ENCODE measurements around the gene MACROD1. TPM values are rescaled to one million over a fixed set of nuclear protein-coding genes. Genes with fewer than 3 reads are reported as not detected.

Gene MACROD1
- total RNA-seq, 1 donor from 2014 or later: 91.9 TPM

DNA sequence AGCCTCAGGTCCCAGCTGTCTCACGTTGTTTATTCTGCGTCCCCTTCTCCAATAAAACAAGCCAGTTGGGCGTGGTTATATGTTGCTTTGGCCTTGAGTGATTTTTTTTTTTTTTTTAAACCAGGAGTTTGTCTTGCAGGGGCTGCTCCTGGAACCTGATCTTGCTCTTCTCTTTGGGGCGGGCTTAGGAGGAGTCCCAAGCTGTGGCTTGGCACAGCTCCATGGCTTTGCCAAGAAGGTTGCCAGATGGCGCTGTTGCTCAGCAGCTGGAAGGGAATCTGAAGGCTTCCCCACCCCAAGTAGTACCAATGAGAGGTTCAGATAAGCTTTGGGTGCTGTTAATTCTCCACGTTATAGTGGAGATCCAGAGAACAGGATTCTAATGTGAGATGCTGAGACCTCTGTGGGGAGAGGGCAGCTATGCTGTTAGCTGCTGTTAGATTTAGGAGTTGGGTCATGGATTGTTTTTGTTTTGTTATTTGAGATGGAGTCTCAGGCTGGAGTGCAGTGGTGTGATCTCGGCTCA is 38.6 kb upstream of the MACROD1 start:
- Histone ChIP-seq H3K27ac (ENCODE audit: low read depth, low read length) (no peak overlapping the region), H3K36me3 (ENCODE audit: control insufficient read depth in 3 of 3, insufficient read depth in 3 of 3, low read length in 3 of 3) (peaks cover 41 to 49% (median 49%) of the 10 kb centered on the region in 3 donors), H3K9ac (ENCODE audit: low read depth in 1 of 3, low read length in 3 of 3) (peak overlapping the region in 1 of 3 donors; percentile 8), H3K27me3 (ENCODE audit: control insufficient read depth in 3 of 3, insufficient read depth in 3 of 3, low read length in 3 of 3) (no peaks in the 10 kb centered on the region), H3K9me3 (ENCODE audit: control insufficient read depth in 3 of 3, low read length in 3 of 3) (no peaks in the 10 kb centered on the region), H3K4me3 (ENCODE audit: low read length in 3 of 3) (no peak overlapping the region), H3K4me1 (ENCODE audit: control insufficient read depth in 3 of 3, insufficient read depth in 3 of 3, low read length in 3 of 3) (peaks cover 17 to 43% (median 37%) of the 10 kb centered on the region in 3 donors)

- Histone ChIP-seq H3K4me1 (ENCODE audit: control insufficient read depth in 3 of 3, insufficient read depth in 3 of 3, low read length in 3 of 3) (peaks cover 17 to 43% (median 37%) of the 10 kb centered on the region in 3 donors), H3K36me3 (ENCODE audit: control insufficient read depth in 3 of 3, insufficient read depth in 3 of 3, low read length in 3 of 3) (peaks cover 41 to 49% (median 49%) of the 10 kb centered on the region in 3 donors), H3K27ac (ENCODE audit: low read depth, low read length) (no peak overlapping the region)
Measured at GRCh38 chr11:64204080-64204440, 38.1 kb upstream of the MACROD1 start.

GRCh38 chr11:64203421-64204079 is 37.6 kb upstream of the MACROD1 start:
- H3K4me3 ChIP-seq (ENCODE audit: low read length in 3 of 3): no peak overlapping the region
- H3K9me3 ChIP-seq (ENCODE audit: control insufficient read depth in 3 of 3, low read length in 3 of 3): no peaks in the 10 kb centered on the region
- H3K4me1 ChIP-seq (ENCODE audit: control insufficient read depth in 3 of 3, insufficient read depth in 3 of 3, low read length in 3 of 3): peaks cover 17 to 41% (median 32%) of the 10 kb centered on the region in 3 donors
- H3K36me3 ChIP-seq (ENCODE audit: control insufficient read depth in 3 of 3, insufficient read depth in 3 of 3, low read length in 3 of 3): peaks cover 41 to 52% (median 51%) of the 10 kb centered on the region in 3 donors
- no peaks in the 10 kb centered on the region for H3K27me3 ChIP-seq (ENCODE audit: control insufficient read depth in 3 of 3, insufficient read depth in 3 of 3, low read length in 3 of 3)
- H3K9ac ChIP-seq (ENCODE audit: low read depth in 1 of 3, low read length in 3 of 3): no peak overlapping the region
- no peak overlapping the region for H3K27ac ChIP-seq (ENCODE audit: low read depth, low read length)

More at GRCh38 chr11:64204080-64204440, 38.1 kb upstream of the MACROD1 start:
- peak overlapping the region in 1 of 3 donors; percentile 8 for H3K9ac ChIP-seq (ENCODE audit: low read depth in 1 of 3, low read length in 3 of 3)
- H3K4me3 ChIP-seq (ENCODE audit: low read length in 3 of 3): no peak overlapping the region
- no peaks in the 10 kb centered on the region for H3K27me3 ChIP-seq (ENCODE audit: control insufficient read depth in 3 of 3, insufficient read depth in 3 of 3, low read length in 3 of 3)
- H3K9me3 ChIP-seq (ENCODE audit: control insufficient read depth in 3 of 3, low read length in 3 of 3): no peaks in the 10 kb centered on the region

DNA sequence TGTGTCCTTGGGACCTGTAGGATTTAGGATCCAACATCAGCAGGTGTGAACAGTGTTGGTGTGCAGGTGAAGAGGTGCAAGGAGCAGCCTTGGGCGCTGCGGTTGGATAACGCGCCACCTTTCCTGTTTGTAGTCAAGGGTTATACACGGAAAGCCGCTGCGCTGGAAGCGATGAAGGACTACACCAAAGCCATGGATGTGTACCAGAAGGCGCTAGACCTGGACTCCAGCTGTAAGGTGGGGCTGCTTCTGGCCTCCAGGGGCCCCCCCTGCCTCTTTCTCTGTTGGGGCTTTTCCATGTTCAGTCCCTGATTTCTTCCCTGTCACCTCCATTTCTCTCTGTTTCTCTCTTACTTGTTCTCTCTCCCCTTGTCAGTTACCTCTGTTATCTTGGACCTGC is 37.1 kb upstream of the MACROD1 start:
- peaks cover 17 to 38% (median 31%) of the 10 kb centered on the region in 3 donors for H3K4me1 ChIP-seq (ENCODE audit: control insufficient read depth in 3 of 3, insufficient read depth in 3 of 3, low read length in 3 of 3)
- peaks cover 44 to 57% (median 57%) of the 10 kb centered on the region in 3 donors for H3K36me3 ChIP-seq (ENCODE audit: control insufficient read depth in 3 of 3, insufficient read depth in 3 of 3, low read length in 3 of 3)
- H3K27ac ChIP-seq (ENCODE audit: low read depth, low read length): no peak overlapping the region
- no peaks in the 10 kb centered on the region for H3K27me3 ChIP-seq (ENCODE audit: control insufficient read depth in 3 of 3, insufficient read depth in 3 of 3, low read length in 3 of 3)
- H3K9me3 ChIP-seq (ENCODE audit: control insufficient read depth in 3 of 3, low read length in 3 of 3): no peaks in the 10 kb centered on the region
- no peak overlapping the region for H3K4me3 ChIP-seq (ENCODE audit: low read length in 3 of 3)
- H3K9ac ChIP-seq (ENCODE audit: low read depth in 1 of 3, low read length in 3 of 3): peak overlapping the region in 1 of 3 donors; percentile 0

DNA sequence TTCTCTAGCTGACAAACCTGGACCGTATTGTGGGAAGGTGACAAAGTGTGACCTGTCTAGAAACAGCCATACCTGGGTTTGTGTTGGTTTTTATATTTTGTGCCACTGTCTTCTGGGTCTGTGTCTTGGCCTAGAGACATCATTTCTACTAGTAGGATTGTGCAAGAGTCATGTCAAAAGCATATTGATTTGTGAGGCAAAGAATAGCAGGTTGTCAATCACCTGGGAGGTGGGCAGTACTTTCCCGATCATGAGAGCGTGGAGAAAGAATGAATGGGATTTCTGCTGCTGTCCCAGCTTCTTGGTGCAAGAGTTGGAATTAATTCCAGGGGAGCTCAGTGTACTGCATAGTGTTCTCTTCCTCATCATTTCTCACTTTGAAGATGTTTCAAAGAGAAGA is 35.6 kb upstream of the MACROD1 start:
- Histone ChIP-seq H3K4me3 (ENCODE audit: low read length in 3 of 3) (no peak overlapping the region), H3K27me3 (ENCODE audit: control insufficient read depth in 3 of 3, insufficient read depth in 3 of 3, low read length in 3 of 3) (no peaks in the 10 kb centered on the region), H3K9ac (ENCODE audit: low read depth in 1 of 3, low read length in 3 of 3) (no peak overlapping the region), H3K36me3 (ENCODE audit: control insufficient read depth in 3 of 3, insufficient read depth in 3 of 3, low read length in 3 of 3) (peaks cover 59 to 69% (median 67%) of the 10 kb centered on the region in 3 donors), H3K27ac (ENCODE audit: low read depth, low read length) (no peak overlapping the region), H3K9me3 (ENCODE audit: control insufficient read depth in 3 of 3, low read length in 3 of 3) (no peaks in the 10 kb centered on the region), H3K4me1 (ENCODE audit: control insufficient read depth in 3 of 3, insufficient read depth in 3 of 3, low read length in 3 of 3) (peaks cover 12 to 25% (median 25%) of the 10 kb centered on the region in 3 donors)

DNA sequence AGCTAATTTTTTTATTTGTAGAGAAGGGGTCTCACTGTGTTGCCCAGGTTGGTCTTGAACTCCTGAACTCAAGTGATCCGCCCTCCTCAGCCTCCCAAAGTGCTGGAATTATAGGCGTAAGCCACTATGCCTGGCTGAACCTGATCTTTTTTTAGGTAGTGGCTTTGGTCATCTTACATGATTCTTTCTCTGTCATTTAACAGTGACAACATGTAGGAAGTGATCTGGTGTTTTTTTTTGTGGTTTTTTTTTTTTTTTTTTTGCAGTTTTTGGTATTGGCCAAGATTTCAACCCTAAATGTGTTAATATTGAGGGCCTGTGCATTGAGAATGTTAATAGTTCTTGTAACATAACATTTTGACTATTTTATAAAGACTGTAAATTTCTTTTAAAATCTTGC is 32.6 kb upstream of the MACROD1 start:
- H3K9me3 ChIP-seq (ENCODE audit: control insufficient read depth in 3 of 3, low read length in 3 of 3): no peaks in the 10 kb centered on the region
- no peak overlapping the region for H3K4me3 ChIP-seq (ENCODE audit: low read length in 3 of 3)
- H3K4me1 ChIP-seq (ENCODE audit: control insufficient read depth in 3 of 3, insufficient read depth in 3 of 3, low read length in 3 of 3): peaks cover 2 to 8% (median 6%) of the 10 kb centered on the region in 3 donors
- no peak overlapping the region for H3K9ac ChIP-seq (ENCODE audit: low read depth in 1 of 3, low read length in 3 of 3)
- peaks cover 76 to 85% (median 84%) of the 10 kb centered on the region in 3 donors for H3K36me3 ChIP-seq (ENCODE audit: control insufficient read depth in 3 of 3, insufficient read depth in 3 of 3, low read length in 3 of 3)
- H3K27ac ChIP-seq (ENCODE audit: low read depth, low read length): no peak overlapping the region
- H3K27me3 ChIP-seq (ENCODE audit: control insufficient read depth in 3 of 3, insufficient read depth in 3 of 3, low read length in 3 of 3): no peaks in the 10 kb centered on the region

GRCh38 chr11:64196626-64197025 is 30.7 kb upstream of the MACROD1 start:
- H3K27ac ChIP-seq (ENCODE audit: low read depth, low read length): no peak overlapping the region
- H3K9ac ChIP-seq (ENCODE audit: low read depth in 1 of 3, low read length in 3 of 3): no peak overlapping the region
- H3K27me3 ChIP-seq (ENCODE audit: control insufficient read depth in 3 of 3, insufficient read depth in 3 of 3, low read length in 3 of 3): no peaks in the 10 kb centered on the region
- H3K4me3 ChIP-seq (ENCODE audit: low read length in 3 of 3): no peak overlapping the region
- no peaks in the 10 kb centered on the region for H3K9me3 ChIP-seq (ENCODE audit: control insufficient read depth in 3 of 3, low read length in 3 of 3)
- H3K4me1 ChIP-seq (ENCODE audit: control insufficient read depth in 3 of 3, insufficient read depth in 3 of 3, low read length in 3 of 3): no peaks in the 10 kb centered on the region
- H3K36me3 ChIP-seq (ENCODE audit: control insufficient read depth in 3 of 3, insufficient read depth in 3 of 3, low read length in 3 of 3): peaks cover 71 to 83% (median 77%) of the 10 kb centered on the region in 3 donors

GRCh38 chr11:64192434-64192833 is 26.5 kb upstream of the MACROD1 start:
- Histone ChIP-seq H3K27me3 (ENCODE audit: control insufficient read depth in 3 of 3, insufficient read depth in 3 of 3, low read length in 3 of 3) (no peaks in the 10 kb centered on the region), H3K4me3 (ENCODE audit: low read length in 3 of 3) (no peak overlapping the region), H3K4me1 (ENCODE audit: control insufficient read depth in 3 of 3, insufficient read depth in 3 of 3, low read length in 3 of 3) (peaks cover 0 to 3% (median 0%) of the 10 kb centered on the region in 3 donors), H3K27ac (ENCODE audit: low read depth, low read length) (no peak overlapping the region), H3K9me3 (ENCODE audit: control insufficient read depth in 3 of 3, low read length in 3 of 3) (no peaks in the 10 kb centered on the region), H3K36me3 (ENCODE audit: control insufficient read depth in 3 of 3, insufficient read depth in 3 of 3, low read length in 3 of 3) (peaks cover 44 to 54% (median 47%) of the 10 kb centered on the region in 3 donors), H3K9ac (ENCODE audit: low read depth in 1 of 3, low read length in 3 of 3) (no peak overlapping the region)

GRCh38 chr11:64186492-64187165 is 20.7 kb upstream of the MACROD1 start:
- Histone ChIP-seq H3K27me3 (ENCODE audit: control insufficient read depth in 3 of 3, insufficient read depth in 3 of 3, low read length in 3 of 3) (no peaks in the 10 kb centered on the region), H3K27ac (ENCODE audit: low read depth, low read length) (no peak overlapping the region), H3K9me3 (ENCODE audit: control insufficient read depth in 3 of 3, low read length in 3 of 3) (no peaks in the 10 kb centered on the region), H3K9ac (ENCODE audit: low read depth in 1 of 3, low read length in 3 of 3) (no peak overlapping the region), H3K4me1 (ENCODE audit: control insufficient read depth in 3 of 3, insufficient read depth in 3 of 3, low read length in 3 of 3) (peaks cover 23 to 37% (median 32%) of the 10 kb centered on the region in 3 donors), H3K36me3 (ENCODE audit: control insufficient read depth in 3 of 3, insufficient read depth in 3 of 3, low read length in 3 of 3) (peaks cover 0 to 4% (median 0%) of the 10 kb centered on the region in 3 donors), H3K4me3 (ENCODE audit: low read length in 3 of 3) (no peak overlapping the region)
